ENCODE data around the gene CLRN3.

The CLRN3 gene

DNA sequence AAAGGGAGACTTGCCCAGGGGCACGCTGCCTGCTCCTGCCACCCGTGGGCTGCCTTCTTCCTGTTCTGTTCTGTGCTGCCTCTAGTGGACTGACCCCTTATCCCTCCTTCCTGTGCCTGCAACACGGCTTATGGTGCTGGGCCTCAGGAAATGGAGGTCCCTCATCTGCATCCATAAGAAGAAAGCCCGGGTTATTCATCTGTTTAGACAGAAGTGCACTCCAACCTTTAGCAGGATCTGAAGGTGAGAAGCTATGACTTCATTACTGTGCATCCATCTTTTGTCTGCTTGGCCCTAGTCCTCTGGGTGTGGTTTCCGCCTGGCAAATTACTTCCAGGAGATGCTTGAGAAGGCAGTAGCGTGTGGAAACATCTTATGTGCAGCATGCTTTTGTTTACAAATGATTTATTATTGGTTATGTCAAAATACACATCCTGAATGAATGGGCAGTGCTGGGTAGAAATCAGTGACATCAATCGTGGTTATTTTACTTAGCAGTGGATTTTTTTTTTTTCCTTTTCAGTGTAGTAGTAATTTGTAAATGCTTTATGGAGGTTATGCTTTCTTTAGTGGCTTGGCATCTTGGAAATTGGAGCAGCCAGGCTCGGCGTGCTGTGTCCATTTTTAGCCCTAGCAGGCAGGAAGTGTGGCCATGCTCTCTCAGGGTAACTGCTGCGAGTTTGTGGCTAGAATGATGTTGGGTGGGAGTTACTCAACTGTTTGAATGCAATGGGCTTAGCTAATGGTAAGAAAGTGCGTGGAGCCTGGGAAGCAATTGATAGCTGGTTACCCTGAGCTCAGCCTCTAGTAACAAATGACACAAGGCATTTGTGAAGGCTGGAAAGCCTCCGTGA, 26.9 kb upstream of the CLRN3 start:
- no peak for DNase-seq (ENCODE audit: low read depth)
- no peak for TF ChIP-seq CTCF (IDR thresholded peaks at IDR 0.05; ENCODE audit: insufficient read depth, low read depth, low read length, missing control alignments)
- H3K4me3 ChIP-seq (ENCODE audit: low read depth, low read length): no peak overlapping the region

- no peak for TF ChIP-seq CTCF (IDR thresholded peaks at IDR 0.05; ENCODE audit: insufficient read depth, low read depth, low read length, missing control alignments)
- no peak overlapping the region for H3K4me3 ChIP-seq (ENCODE audit: low read depth, low read length)
Observed at GRCh38 chr10:127918572-127918971, 25.8 kb upstream of the CLRN3 start.

DNA sequence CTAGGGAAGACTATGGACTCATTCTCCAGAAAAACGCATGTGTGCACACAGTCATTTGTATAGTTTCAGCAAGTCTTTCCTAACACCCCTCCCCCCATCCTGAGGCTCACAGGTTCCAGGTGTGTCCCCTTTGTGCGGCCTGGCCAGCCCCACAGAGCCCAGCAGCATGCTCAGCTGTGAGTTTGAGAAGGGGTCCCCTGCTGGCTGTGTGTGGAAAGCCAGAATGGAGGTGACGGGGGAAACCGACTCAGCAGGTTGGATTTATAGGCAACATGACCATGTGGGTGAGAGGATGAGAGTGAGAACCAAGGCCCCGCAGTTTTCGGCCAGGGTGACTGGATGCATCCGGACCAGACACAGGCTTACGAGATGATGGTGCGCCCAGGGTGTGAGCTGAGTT, 24.1 kb upstream of the CLRN3 start:
- H3K4me3 ChIP-seq (ENCODE audit: low read depth, low read length): no peak overlapping the region
- no peak for TF ChIP-seq CTCF (IDR thresholded peaks at IDR 0.05; ENCODE audit: insufficient read depth, low read depth, low read length, missing control alignments)
- DNase-seq (ENCODE audit: low read depth): no peak

More at GRCh38 chr10:127918572-127918971, 25.8 kb upstream of the CLRN3 start:
- DNase-seq (ENCODE audit: low read depth): no peak

- no peak overlapping the region for H3K4me3 ChIP-seq (ENCODE audit: low read depth, low read length)
- no peak for TF ChIP-seq CTCF (IDR thresholded peaks at IDR 0.05; ENCODE audit: insufficient read depth, low read depth, low read length, missing control alignments)
- DNase-seq (ENCODE audit: low read depth): no peak
Observed at GRCh38 chr10:127915324-127915723, 22.6 kb upstream of the CLRN3 start.

DNA sequence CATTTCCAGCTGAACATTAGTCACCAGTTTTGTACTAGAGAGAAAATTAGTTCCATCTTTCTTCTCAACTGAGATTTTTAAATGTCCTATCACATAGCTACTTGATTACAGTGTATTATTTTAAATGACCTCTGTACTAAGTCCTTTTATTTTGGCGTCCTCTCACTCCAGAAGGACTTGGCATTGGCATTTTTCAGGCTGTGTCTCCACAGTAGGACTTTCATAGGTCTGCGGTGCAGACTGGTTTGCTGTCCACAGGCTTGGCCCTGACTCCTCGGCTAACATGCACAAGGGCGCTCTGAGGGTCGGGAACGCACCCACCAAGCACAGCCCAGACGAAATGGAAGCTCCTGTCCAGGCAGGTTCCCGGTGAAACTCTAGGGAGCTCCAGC, 20.6 kb upstream of the CLRN3 start:
- H3K4me3 ChIP-seq (ENCODE audit: low read depth, low read length): no peak overlapping the region
- DNase-seq (ENCODE audit: low read depth): no peak
- TF ChIP-seq CTCF (IDR thresholded peaks at IDR 0.05; ENCODE audit: insufficient read depth, low read depth, low read length, missing control alignments): no peak

GRCh38 chr10:127912607-127913367, 20.0 kb upstream of the CLRN3 start:
- no peak for DNase-seq (ENCODE audit: low read depth)
- TF ChIP-seq CTCF (IDR thresholded peaks at IDR 0.05; ENCODE audit: insufficient read depth, low read depth, low read length, missing control alignments): no peak
- H3K4me3 ChIP-seq (ENCODE audit: low read depth, low read length): no peak overlapping the region
